OCI-LY3 (cell line): ENCODE results near the gene CLPSL1.
"Not testable (repeated sequence)": the region's sequence is repeated elsewhere in the genome, so short reads cannot be mapped to it uniquely, and the experiment has no call there.

Experiments
- H2AFZ ChIP-seq: fragments of 200-600, 300-600 bp; shearing (Covaris generic); 2 replicates; pipeline ENCODE4 v1.6.0; 2014; ENCODE audit warnings: antibody characterized with exemption, low read depth, low read length
- H3K27ac ChIP-seq: fragments of 200-600, 300-600 bp; sonication (generic); 2 replicates; pipeline ENCODE4 v1.5.1; 2014; ENCODE audit warnings: mild to moderate bottlenecking, low read length, moderate library complexity, mixed read lengths
- H3K27me3 ChIP-seq: fragments of 200-600, 300-600 bp; sonication (generic); 2 replicates; pipeline ENCODE4 v1.6.1; 2014; ENCODE audit warnings: low read depth, low read length, mixed read lengths
- H3K36me3 ChIP-seq: fragments of 200-600, 300-600 bp; sonication (generic); replicated peaks from 2 replicates; pipeline ENCODE3; 2014; ENCODE audit warnings: low read depth, low read length, mixed read lengths
- H3K4me1 ChIP-seq: fragments of 300-600, 200-600 bp; sonication (generic); 2 replicates; pipeline ENCODE4 v1.6.1; 2014; ENCODE audit warnings: low read length, mixed read lengths
- H3K4me2 ChIP-seq: fragments of 200-600, 300-600 bp; sonication (generic); 2 replicates; pipeline ENCODE4 v1.6.1; 2014; ENCODE audit warnings: low read length, mixed read lengths
- H3K4me3 ChIP-seq: fragments of 300-600, 200-600 bp; sonication (generic); 2 replicates; pipeline ENCODE4 v1.5.1; 2014; ENCODE audit warnings: antibody characterized with exemption, mild to moderate bottlenecking, low read length, moderate library complexity
- H3K79me2 ChIP-seq: fragments of 300-600, 200-600 bp; shearing (Covaris generic); 2 replicates; pipeline ENCODE4 v1.6.1; 2014; ENCODE audit warnings: mild to moderate bottlenecking, low read length, mixed read lengths
- H3K9ac ChIP-seq: fragments of 300-600, 200-600 bp; shearing (Covaris generic); 2 replicates; pipeline ENCODE4 v1.6.0; 2014; ENCODE audit warnings: mild to moderate bottlenecking, low read length, moderate library complexity
- H3K9me3 ChIP-seq: fragments of 200-600, 300-600 bp; shearing (Covaris generic); 2 replicates; pipeline ENCODE4 v1.6.1; 2014; ENCODE audit warnings: low read length, mixed read lengths; ENCODE audit not compliant: insufficient read depth
- H4K20me1 ChIP-seq: fragments of 200-600, 300-600 bp; sonication (generic); 2 replicates; pipeline ENCODE4 v1.6.1; 2016; ENCODE audit warnings: low read length, mixed read lengths; ENCODE audit not compliant: insufficient read depth
- EZH2phosphoT487 ChIP-seq: fragments of 200-600 bp; shearing (Covaris generic); IDR thresholded peaks from 2 replicates; pipeline ENCODE4 v1.6.1; 2018; ENCODE audit warnings: antibody characterized with exemption, mixed run types, low read depth
- TF ChIP-seq, protein P1 (sequence below): fragments of 200-600, 300-600 bp; sonication (generic); IDR thresholded peaks from 2 replicates; pipeline ENCODE4 v1.5.1; 2014; ENCODE audit warnings: antibody characterized with exemption, low read length, low read depth

Gene CLPSL1, protein sequence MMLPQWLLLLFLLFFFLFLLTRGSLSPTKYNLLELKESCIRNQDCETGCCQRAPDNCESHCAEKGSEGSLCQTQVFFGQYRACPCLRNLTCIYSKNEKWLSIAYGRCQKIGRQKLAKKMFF

DNA sequence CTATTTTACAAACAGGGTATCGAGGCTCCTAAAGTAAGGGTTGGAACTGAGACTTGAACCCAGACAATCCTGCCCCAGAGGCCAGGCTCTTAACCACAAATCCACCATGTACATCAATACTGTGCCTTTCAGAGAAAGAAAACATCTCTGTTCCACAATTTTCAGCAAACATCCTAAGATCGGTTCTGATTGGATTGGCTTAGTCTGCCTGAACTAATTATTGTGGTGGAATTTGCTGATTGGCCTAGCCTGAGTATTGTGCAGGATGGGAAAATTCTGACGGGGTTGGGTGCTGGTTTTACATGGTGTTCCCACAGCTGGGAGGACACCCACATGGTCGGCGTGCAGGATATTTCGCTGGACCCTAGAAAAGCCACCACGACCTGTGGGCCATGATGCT, at the start of gene CLPSL1:
Gene CLPSL1, plus strand, starts transcription at position 301 of the 400 bp plus-strand sequence. Its CDS starts 92 bp downstream, at position 393.
- TF ChIP-seq, protein P1, sequence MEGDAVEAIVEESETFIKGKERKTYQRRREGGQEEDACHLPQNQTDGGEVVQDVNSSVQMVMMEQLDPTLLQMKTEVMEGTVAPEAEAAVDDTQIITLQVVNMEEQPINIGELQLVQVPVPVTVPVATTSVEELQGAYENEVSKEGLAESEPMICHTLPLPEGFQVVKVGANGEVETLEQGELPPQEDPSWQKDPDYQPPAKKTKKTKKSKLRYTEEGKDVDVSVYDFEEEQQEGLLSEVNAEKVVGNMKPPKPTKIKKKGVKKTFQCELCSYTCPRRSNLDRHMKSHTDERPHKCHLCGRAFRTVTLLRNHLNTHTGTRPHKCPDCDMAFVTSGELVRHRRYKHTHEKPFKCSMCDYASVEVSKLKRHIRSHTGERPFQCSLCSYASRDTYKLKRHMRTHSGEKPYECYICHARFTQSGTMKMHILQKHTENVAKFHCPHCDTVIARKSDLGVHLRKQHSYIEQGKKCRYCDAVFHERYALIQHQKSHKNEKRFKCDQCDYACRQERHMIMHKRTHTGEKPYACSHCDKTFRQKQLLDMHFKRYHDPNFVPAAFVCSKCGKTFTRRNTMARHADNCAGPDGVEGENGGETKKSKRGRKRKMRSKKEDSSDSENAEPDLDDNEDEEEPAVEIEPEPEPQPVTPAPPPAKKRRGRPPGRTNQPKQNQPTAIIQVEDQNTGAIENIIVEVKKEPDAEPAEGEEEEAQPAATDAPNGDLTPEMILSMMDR = no peak
- Histone ChIP-seq H3K79me2 (no peaks in the 10 kb centered on the region), H3K4me2 (no peak within 1 kb of the TSS), H3K4me3 (no peak within 1 kb of the TSS), H2AFZ (no peak within 1 kb of the TSS), H3K9ac (no peak within 1 kb of the TSS), H3K27ac (no peak within 1 kb of the TSS), H3K36me3 (no peaks in the 10 kb centered on the region), H3K9me3 (no peaks in the 10 kb centered on the region), H4K20me1 (no peaks in the 10 kb centered on the region), H3K27me3 (no peaks in the 10 kb centered on the region), H3K4me1 (peaks cover 3% of the 10 kb centered on the region)

DNA sequence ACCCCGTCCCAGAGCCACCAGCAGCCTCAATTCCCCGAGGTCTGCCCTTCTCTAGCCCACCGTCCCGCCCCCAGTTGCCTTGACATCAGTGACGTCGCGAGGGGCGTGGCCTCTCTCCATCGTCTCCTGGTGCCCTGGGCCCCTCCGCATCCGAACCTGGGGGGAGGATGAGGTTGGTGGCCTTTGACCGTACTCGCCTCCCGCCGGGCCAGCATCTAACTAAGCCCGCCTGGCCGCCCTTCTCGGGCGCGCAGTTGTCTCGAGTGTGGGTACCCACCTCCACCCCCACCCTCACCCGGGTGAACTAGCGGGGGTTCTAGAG, 49.4 kb upstream of the CLPSL1 start:
- H3K4me2 ChIP-seq = peak overlapping the region; percentile 99
- TF ChIP-seq EZH2phosphoT487 = no peak
- TF ChIP-seq, protein P1 = no peak
- H3K27me3 ChIP-seq = no peaks in the 10 kb centered on the region
- H3K4me1 ChIP-seq = peaks cover 64% of the 10 kb centered on the region
- H3K4me3 ChIP-seq = peak overlapping the region; percentile 79
- H3K36me3 ChIP-seq = no peaks in the 10 kb centered on the region
- H4K20me1 ChIP-seq = no peaks in the 10 kb centered on the region
- H3K9ac ChIP-seq = peak overlapping the region; percentile 88
- H3K27ac ChIP-seq = peak overlapping the region; percentile 94
- H3K9me3 ChIP-seq = no peaks in the 10 kb centered on the region
- H2AFZ ChIP-seq = peak overlapping the region; percentile 1; the same call in 1 of the 2 replicates
- H3K79me2 ChIP-seq = peaks cover 20% of the 10 kb centered on the region

DNA sequence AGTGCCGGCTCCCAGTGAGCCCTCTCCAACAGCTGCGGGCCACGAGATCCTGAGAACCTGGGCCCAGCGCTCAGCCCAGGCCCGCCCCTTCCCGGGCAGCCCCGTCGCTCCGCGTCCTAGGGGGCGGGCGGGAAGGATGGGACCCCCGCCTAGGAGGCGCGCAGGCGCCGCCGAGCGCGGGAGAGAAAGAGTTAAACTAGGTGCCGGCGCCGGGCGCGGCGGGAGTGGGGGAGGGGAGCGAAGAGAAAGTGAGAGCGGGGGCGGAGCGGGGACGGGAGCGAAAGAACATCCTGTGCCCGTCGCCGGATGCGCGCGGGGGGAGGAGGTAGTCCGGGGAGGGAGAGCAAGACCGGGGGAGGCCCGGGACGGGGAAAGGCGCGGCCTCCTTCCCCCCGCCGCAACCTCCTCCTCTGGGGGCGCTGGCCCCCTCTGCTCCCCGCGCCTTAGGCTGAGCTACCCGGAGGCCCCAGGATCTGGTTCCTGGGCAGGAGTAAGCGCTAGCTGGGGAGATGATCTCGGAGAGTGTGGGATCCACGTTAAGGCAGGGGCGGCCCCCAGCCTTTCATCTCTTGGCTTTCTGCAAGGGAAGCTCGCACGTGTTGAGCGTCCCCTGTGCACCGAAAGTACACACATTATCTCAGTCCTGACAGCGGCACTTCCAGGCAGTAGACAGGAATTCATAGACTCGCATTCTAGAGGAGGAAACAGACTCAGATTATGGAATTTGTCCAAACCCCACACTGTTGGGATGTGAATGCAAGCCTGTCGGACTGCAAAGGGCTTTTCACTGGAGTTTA, 48.9 kb upstream of the CLPSL1 start:
- TF ChIP-seq, protein P1 = peak; percentile 18; the same call in 1 of the 2 replicates
- no peak for TF ChIP-seq EZH2phosphoT487
- Histone ChIP-seq H4K20me1 (no peaks in the 10 kb centered on the region), H3K9ac (peak overlapping the region; percentile 88), H3K27ac (peak overlapping the region; percentile 94), H3K4me1 (peaks cover 63% of the 10 kb centered on the region), H3K4me2 (peak overlapping the region; percentile 99), H2AFZ (peak overlapping the region; percentile 32), H3K36me3 (no peaks in the 10 kb centered on the region), H3K9me3 (no peaks in the 10 kb centered on the region), H3K27me3 (no peaks in the 10 kb centered on the region), H3K4me3 (peak overlapping the region; percentile 79), H3K79me2 (peaks cover 20% of the 10 kb centered on the region)

DNA sequence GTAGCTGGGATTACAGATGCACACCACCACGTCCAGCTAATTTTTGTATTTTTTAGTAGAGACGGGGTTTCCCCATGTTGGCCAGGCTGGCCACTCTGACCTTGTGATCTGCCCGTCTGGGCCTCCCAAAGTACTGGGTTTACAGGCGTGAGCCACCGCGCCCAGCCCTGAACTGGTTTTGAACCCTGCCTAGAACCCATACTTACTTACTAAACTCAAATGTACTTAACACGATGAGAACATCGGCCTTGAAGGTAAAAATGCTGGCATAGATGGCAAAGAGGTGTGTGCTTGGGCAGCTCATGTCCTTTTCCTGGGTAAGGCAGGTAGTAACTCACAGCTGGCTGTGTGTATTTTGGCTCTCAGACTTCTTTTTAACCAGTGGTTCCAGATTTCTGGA, 47.2 kb upstream of the CLPSL1 start:
- H2AFZ ChIP-seq = no peak overlapping the region
- no peak overlapping the region for H3K9ac ChIP-seq
- no peak overlapping the region for H3K4me3 ChIP-seq
- no peak overlapping the region for H3K4me2 ChIP-seq
- no peak overlapping the region for H3K27ac ChIP-seq
- no peak for TF ChIP-seq EZH2phosphoT487
- TF ChIP-seq, protein P1 = no peak
- no peaks in the 10 kb centered on the region for H3K9me3 ChIP-seq
- no peaks in the 10 kb centered on the region for H4K20me1 ChIP-seq
- peaks cover 61% of the 10 kb centered on the region for H3K4me1 ChIP-seq
- peaks cover 9% of the 10 kb centered on the region for H3K79me2 ChIP-seq
- no peaks in the 10 kb centered on the region for H3K27me3 ChIP-seq
- H3K36me3 ChIP-seq = no peaks in the 10 kb centered on the region

DNA sequence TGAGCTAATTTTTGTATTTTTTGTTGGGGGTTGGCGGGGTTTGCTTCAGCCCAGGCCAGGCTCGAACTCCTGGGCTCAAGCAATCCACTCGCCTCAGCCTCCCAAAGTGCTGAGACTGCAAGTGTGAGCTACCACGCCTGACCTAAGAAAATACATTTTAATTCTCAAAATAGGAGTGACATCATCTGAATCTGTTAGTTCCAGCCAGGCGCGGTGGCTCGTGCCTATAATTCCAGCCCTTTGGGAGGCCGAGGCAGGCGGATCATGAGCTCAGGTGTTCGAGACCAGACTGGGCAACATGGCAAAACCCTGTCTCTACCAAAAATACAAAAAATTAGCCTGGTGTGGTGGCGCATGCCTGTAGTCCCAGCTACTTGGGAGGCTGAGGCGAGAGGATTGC, 46.5 kb upstream of the CLPSL1 start:
- not testable (repeated sequence) for H3K79me2 ChIP-seq, H3K4me2 ChIP-seq, H4K20me1 ChIP-seq, H2AFZ ChIP-seq, H3K9ac ChIP-seq, H3K36me3 ChIP-seq, H3K27me3 ChIP-seq, H3K9me3 ChIP-seq, H3K4me3 ChIP-seq, H3K27ac ChIP-seq
- H3K4me1 ChIP-seq = peaks cover 54% of the 10 kb centered on the region
